HCT116 (cell line): Measurements from ENCODE around the gene MRAS.

Experiments used
- CEBPB ChIP-seq: IDR thresholded peaks from 2 replicates; pipeline ENCODE4 v1.6.1; 2012; ENCODE audit warnings: low read depth
- EZH2 ChIP-seq: fragments of 200-600 bp; sonication (generic); IDR thresholded peaks from 2 replicates; pipeline ENCODE4 v1.6.1; 2017; ENCODE audit warnings: antibody characterized with exemption, mixed run types
- POLR2A ChIP-seq: IDR thresholded peaks from 2 replicates; pipeline ENCODE4 v1.7.0; 2011; ENCODE audit warnings: borderline replicate concordance; ENCODE audit not compliant: insufficient read depth, insufficient read length; ENCODE audit errors: extremely low read depth
- RAD21 ChIP-seq: IDR thresholded peaks from 2 replicates; pipeline ENCODE4 v1.6.1; 2012; ENCODE audit warnings: low read depth, mild to moderate bottlenecking
- TF ChIP-seq, protein P1 (sequence below), 3 experiments: fragments of 200-600 bp in 1 of 3; sonication (generic) in 1 of 3; IDR thresholded peaks in 2 of 3; conservative IDR thresholded peaks in 1 of 3; 2 replicates each; pipeline ENCODE4 v1.5.1; 2012 to 2017; ENCODE audit warnings: low read depth in 2 of 3, low read length in 2 of 3, antibody characterized with exemption in 1 of 3, borderline replicate concordance in 1 of 3, control low read depth in 1 of 3, mild to moderate bottlenecking in 1 of 3, mixed read lengths in 1 of 3, mixed run types in 1 of 3, moderate library complexity in 1 of 3; ENCODE audit not compliant: insufficient read depth in 1 of 3
- TF ChIP-seq, protein P2 (sequence below): IDR thresholded peaks from 2 replicates; pipeline ENCODE4 v1.6.1; 2012
- TF ChIP-seq, protein P3 (sequence below): IDR thresholded peaks from 2 replicates; pipeline ENCODE4 v1.6.1; 2012; ENCODE audit warnings: low read depth

DNA sequence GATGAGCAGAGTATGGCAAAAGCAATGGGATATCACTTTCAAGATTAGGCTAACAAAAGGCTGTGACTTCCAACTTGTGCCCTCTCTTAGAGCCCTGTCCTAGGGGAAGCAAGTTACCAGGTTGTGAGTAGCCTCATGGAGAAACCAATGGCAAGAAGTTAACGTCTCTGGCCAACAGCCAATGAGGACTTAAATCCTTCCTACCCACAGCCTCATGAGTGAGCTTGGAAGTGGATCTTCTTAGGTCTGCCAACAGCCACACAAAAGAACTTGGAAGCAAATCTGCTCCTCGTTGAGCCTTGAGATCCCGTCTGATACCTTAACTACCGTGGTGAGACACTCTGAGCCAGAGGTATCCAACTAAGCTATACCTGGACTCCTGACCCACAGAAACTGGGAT is 24.4 kb upstream of the MRAS start:
- TF ChIP-seq CEBPB (no peak), POLR2A (no peak), RAD21 (no peak), EZH2 (no peak)
- TF ChIP-seq, protein P1, sequence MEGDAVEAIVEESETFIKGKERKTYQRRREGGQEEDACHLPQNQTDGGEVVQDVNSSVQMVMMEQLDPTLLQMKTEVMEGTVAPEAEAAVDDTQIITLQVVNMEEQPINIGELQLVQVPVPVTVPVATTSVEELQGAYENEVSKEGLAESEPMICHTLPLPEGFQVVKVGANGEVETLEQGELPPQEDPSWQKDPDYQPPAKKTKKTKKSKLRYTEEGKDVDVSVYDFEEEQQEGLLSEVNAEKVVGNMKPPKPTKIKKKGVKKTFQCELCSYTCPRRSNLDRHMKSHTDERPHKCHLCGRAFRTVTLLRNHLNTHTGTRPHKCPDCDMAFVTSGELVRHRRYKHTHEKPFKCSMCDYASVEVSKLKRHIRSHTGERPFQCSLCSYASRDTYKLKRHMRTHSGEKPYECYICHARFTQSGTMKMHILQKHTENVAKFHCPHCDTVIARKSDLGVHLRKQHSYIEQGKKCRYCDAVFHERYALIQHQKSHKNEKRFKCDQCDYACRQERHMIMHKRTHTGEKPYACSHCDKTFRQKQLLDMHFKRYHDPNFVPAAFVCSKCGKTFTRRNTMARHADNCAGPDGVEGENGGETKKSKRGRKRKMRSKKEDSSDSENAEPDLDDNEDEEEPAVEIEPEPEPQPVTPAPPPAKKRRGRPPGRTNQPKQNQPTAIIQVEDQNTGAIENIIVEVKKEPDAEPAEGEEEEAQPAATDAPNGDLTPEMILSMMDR (IDR thresholded peaks at IDR 0.05 in 2 of 3, conservative IDR thresholded peaks at IDR 0.05 in 1 of 3; ENCODE audit: borderline replicate concordance in 1 of 3, insufficient read depth in 1 of 3, low read depth in 2 of 3, low read length in 2 of 3): no peak
- TF ChIP-seq, protein P2, sequence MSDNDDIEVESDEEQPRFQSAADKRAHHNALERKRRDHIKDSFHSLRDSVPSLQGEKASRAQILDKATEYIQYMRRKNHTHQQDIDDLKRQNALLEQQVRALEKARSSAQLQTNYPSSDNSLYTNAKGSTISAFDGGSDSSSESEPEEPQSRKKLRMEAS: no peak
- TF ChIP-seq, protein P3, sequence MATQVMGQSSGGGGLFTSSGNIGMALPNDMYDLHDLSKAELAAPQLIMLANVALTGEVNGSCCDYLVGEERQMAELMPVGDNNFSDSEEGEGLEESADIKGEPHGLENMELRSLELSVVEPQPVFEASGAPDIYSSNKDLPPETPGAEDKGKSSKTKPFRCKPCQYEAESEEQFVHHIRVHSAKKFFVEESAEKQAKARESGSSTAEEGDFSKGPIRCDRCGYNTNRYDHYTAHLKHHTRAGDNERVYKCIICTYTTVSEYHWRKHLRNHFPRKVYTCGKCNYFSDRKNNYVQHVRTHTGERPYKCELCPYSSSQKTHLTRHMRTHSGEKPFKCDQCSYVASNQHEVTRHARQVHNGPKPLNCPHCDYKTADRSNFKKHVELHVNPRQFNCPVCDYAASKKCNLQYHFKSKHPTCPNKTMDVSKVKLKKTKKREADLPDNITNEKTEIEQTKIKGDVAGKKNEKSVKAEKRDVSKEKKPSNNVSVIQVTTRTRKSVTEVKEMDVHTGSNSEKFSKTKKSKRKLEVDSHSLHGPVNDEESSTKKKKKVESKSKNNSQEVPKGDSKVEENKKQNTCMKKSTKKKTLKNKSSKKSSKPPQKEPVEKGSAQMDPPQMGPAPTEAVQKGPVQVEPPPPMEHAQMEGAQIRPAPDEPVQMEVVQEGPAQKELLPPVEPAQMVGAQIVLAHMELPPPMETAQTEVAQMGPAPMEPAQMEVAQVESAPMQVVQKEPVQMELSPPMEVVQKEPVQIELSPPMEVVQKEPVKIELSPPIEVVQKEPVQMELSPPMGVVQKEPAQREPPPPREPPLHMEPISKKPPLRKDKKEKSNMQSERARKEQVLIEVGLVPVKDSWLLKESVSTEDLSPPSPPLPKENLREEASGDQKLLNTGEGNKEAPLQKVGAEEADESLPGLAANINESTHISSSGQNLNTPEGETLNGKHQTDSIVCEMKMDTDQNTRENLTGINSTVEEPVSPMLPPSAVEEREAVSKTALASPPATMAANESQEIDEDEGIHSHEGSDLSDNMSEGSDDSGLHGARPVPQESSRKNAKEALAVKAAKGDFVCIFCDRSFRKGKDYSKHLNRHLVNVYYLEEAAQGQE: no peak
